ENCODE data around the gene BANF1.

- TF ChIP-seq POLR2A (IDR thresholded peaks at IDR 0.05) (no peak), CTCF (IDR thresholded peaks at IDR 0.05) (no peak)
Measured at GRCh38 chr11:66006891-66007176, 4.5 kb downstream of the BANF1 start.

All from right lobe of liver (tissue), 4 donors.